OCI-LY1 (cell line): ENCODE data around the gene PSEN1.
"Not testable (repeated sequence)": the region's sequence is repeated elsewhere in the genome, so short reads cannot be mapped to it uniquely, and the experiment has no call there.

Experiments used
- H2AFZ ChIP-seq: fragments of 200-600 bp; sonication (generic), shearing (Covaris generic); 2 replicates; pipeline ENCODE4 v1.6.0; 2014; ENCODE audit warnings: antibody characterized with exemption, mild to moderate bottlenecking, low read length
- H3F3A ChIP-seq: fragments of 200-600 bp; sonication (generic), shearing (Covaris generic); 2 replicates; pipeline ENCODE4 v1.6.0; 2014; ENCODE audit warnings: mild to moderate bottlenecking, antibody characterized with exemption, low read length, moderate library complexity; ENCODE audit not compliant: insufficient read depth
- H3K27ac ChIP-seq: fragments of 200-600 bp; sonication (generic); 2 replicates; pipeline ENCODE4 v1.5.1; 2014; ENCODE audit warnings: low read length, mixed run types, mild to moderate bottlenecking, low read depth; ENCODE audit not compliant: poor library complexity, severe bottlenecking
- H3K27me3 ChIP-seq: fragments of 200-600 bp; sonication (generic); 2 replicates; pipeline ENCODE4 v1.6.0; 2014; ENCODE audit warnings: antibody characterized with exemption, mild to moderate bottlenecking, low read length, moderate library complexity; ENCODE audit not compliant: insufficient read depth
- H3K36me3 ChIP-seq: fragments of 200-600 bp; sonication (generic); 2 replicates; pipeline ENCODE4 v1.6.1; 2014; ENCODE audit warnings: mild to moderate bottlenecking, antibody characterized with exemption, low read length, moderate library complexity, mixed read lengths; ENCODE audit not compliant: insufficient read depth
- H3K4me1 ChIP-seq: fragments of 200-600 bp; sonication (generic); 2 replicates; pipeline ENCODE4 v1.5.1; 2014; ENCODE audit warnings: mild to moderate bottlenecking, low read length, moderate library complexity; ENCODE audit not compliant: insufficient read depth, severe bottlenecking
- H3K4me2 ChIP-seq: fragments of 200-600 bp; sonication (generic), shearing (Covaris generic); 2 replicates; pipeline ENCODE4 v1.6.1; 2014; ENCODE audit warnings: low read length
- H3K4me3 ChIP-seq: fragments of 200-600 bp; sonication (generic); 2 replicates; pipeline ENCODE4 v1.5.1; 2014; ENCODE audit warnings: low read length, low read depth, mild to moderate bottlenecking, mixed read lengths; ENCODE audit not compliant: poor library complexity, severe bottlenecking
- H3K79me2 ChIP-seq: fragments of 200-600 bp; shearing (Covaris generic); 2 replicates; pipeline ENCODE4 v1.6.1; 2016; ENCODE audit warnings: mixed run types, low read length, mixed read lengths; ENCODE audit not compliant: insufficient read depth
- H3K9ac ChIP-seq: fragments of 200-600 bp; sonication (generic), shearing (Covaris generic); 2 replicates; pipeline ENCODE4 v1.6.1; 2014; ENCODE audit warnings: mild to moderate bottlenecking, low read length, mixed read lengths
- H3K9me2 ChIP-seq: fragments of 200-600 bp; sonication (generic), shearing (Covaris generic); 2 replicates; pipeline ENCODE4 v1.6.1; 2014; ENCODE audit warnings: low read depth, mild to moderate bottlenecking, low read length, mixed read lengths
- H3K9me3 ChIP-seq: fragments of 200-600 bp; shearing (Covaris generic); 2 replicates; pipeline ENCODE4 v1.6.1; 2014; ENCODE audit warnings: low read length, mixed read lengths
- H4K20me1 ChIP-seq: fragments of 200-600 bp; sonication (generic), shearing (Covaris generic); 2 replicates; pipeline ENCODE4 v1.6.0; 2016; ENCODE audit warnings: mild to moderate bottlenecking, low read length; ENCODE audit not compliant: insufficient read depth
- CTCF ChIP-seq: fragments of 200-600 bp; sonication (generic), shearing (Covaris generic); IDR thresholded peaks from 2 replicates; pipeline ENCODE4 v1.5.1; 2017; ENCODE audit warnings: mild to moderate bottlenecking, antibody characterized with exemption, low read length, moderate library complexity, mixed read lengths
- EZH2 ChIP-seq: fragments of 200-600 bp; sonication (generic), shearing (Covaris generic); IDR thresholded peaks from 2 replicates; pipeline ENCODE4 v1.8.0; 2017; ENCODE audit warnings: borderline replicate concordance, mixed run types, mild to moderate bottlenecking, antibody characterized with exemption, low read length, moderate library complexity, mixed read lengths

PSEN1 gene

DNA sequence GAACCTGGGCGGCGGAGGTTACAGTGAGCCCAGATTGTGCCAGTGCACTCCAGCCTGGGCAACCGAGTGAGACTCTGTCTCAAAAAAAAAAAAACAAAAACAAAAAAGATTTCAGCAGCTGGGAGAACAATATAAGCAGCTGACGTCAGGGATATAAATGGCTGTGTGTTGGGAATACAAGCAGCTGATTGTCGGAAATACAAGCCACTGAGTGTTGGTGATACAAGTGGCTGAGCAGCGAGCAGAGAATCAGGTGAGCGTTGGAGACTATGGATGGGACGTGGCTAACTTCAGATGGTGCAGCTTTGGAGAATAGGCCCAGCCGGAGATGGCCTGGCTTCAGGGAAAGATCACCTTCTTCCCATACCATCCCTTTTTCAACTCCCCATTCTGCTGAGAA is 32.0 kb downstream of the PSEN1 start:
- Histone ChIP-seq H3K9me2 (no peaks in the 10 kb centered on the region), H3K27me3 (no peaks in the 10 kb centered on the region), H3K36me3 (peaks cover 47% of the 10 kb centered on the region), H3K9me3 (no peaks in the 10 kb centered on the region), H3K27ac (no peak overlapping the region), H4K20me1 (no peaks in the 10 kb centered on the region), H3K4me2 (no peak overlapping the region), H3K79me2 (no peaks in the 10 kb centered on the region), H3K9ac (no peak overlapping the region), H3F3A (no peaks in the 10 kb centered on the region), H3K4me1 (no peaks in the 10 kb centered on the region), H2AFZ (no peak overlapping the region), H3K4me3 (no peak overlapping the region)
- TF ChIP-seq EZH2 (no peak), CTCF (no peak)

GRCh38 chr14:73168691-73169090 is 32.4 kb downstream of the PSEN1 start:
- Histone ChIP-seq H3K4me1 (no peaks in the 10 kb centered on the region), H3K27me3 (no peaks in the 10 kb centered on the region), H3K4me2 (no peak overlapping the region), H3K9ac (no peak overlapping the region), H3K79me2 (no peaks in the 10 kb centered on the region), H3K27ac (no peak overlapping the region), H2AFZ (no peak overlapping the region), H3K36me3 (peaks cover 51% of the 10 kb centered on the region), H4K20me1 (no peaks in the 10 kb centered on the region), H3K9me3 (no peaks in the 10 kb centered on the region), H3K4me3 (no peak overlapping the region), H3K9me2 (no peaks in the 10 kb centered on the region), H3F3A (no peaks in the 10 kb centered on the region)
- no peak for TF ChIP-seq EZH2
- no peak for TF ChIP-seq CTCF

DNA sequence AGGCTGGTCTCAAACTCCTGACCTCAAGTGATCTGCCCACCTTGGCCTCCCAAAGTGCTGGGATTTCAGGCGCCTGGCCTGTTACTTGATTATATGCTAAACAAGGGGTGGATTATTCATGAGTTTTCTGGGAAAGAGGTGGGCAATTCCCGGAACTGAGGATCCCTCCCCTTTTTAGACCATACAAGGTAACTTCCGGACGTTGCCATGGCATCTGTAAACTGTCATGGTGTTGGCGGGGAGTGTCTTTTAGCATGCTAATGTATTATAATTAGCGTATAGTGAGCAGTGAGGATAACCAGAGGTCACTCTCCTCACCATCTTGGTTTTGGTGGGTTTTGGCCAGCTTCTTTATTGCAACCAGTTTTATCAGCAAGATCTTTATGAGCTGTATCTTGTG is 33.5 kb downstream of the PSEN1 start:
- H4K20me1 ChIP-seq, H3K27me3 ChIP-seq, H3K9me2 ChIP-seq, H3K4me2 ChIP-seq, H2AFZ ChIP-seq, H3K79me2 ChIP-seq, H3K4me1 ChIP-seq, H3K9ac ChIP-seq, H3K9me3 ChIP-seq, H3K4me3 ChIP-seq, H3K27ac ChIP-seq, H3F3A ChIP-seq: not testable (repeated sequence)
- H3K36me3 ChIP-seq = peaks cover 58% of the 10 kb centered on the region

- Histone ChIP-seq H3K9me3 (no peaks in the 10 kb centered on the region), H3K79me2 (no peaks in the 10 kb centered on the region), H3K4me1 (no peaks in the 10 kb centered on the region), H2AFZ (no peak overlapping the region), H3K9me2 (no peaks in the 10 kb centered on the region), H3K36me3 (peaks cover 62% of the 10 kb centered on the region), H3K9ac (no peak overlapping the region), H3K4me2 (no peak overlapping the region), H4K20me1 (no peaks in the 10 kb centered on the region), H3K27me3 (no peaks in the 10 kb centered on the region), H3K4me3 (no peak overlapping the region), H3K27ac (no peak overlapping the region), H3F3A (no peaks in the 10 kb centered on the region)
- no peak for TF ChIP-seq CTCF
- TF ChIP-seq EZH2 = no peak
These were observed 34.4 kb downstream of the PSEN1 start for GRCh38 chr14:73170686-73171085.
